GM18505 (cell line): Measurements from ENCODE around the gene TH.

Experiments used
- ATAC-seq: cut with Tn5 transposase; IDR thresholded peaks from one replicate; pipeline ENCODE4 v1.9.1; 2021; ENCODE audit not compliant: unreplicated experiment
- POLR2A ChIP-seq: IDR thresholded peaks from 4 replicates; pipeline ENCODE4 v1.6.1; 2011; ENCODE audit warnings: borderline replicate concordance; ENCODE audit not compliant: insufficient read depth, insufficient read length; ENCODE audit errors: extremely low read depth

The TH gene

GRCh38 chr11:2160736-2161259 lies 10.8 kb downstream of the TH start, which contains the start of gene INS:
TSS of gene INS (minus strand) at chr11:2161209. CDS start at chr11:2160971, 238 bp downstream.
- TF ChIP-seq POLR2A, result no peak
- no peak for ATAC-seq

DNA sequence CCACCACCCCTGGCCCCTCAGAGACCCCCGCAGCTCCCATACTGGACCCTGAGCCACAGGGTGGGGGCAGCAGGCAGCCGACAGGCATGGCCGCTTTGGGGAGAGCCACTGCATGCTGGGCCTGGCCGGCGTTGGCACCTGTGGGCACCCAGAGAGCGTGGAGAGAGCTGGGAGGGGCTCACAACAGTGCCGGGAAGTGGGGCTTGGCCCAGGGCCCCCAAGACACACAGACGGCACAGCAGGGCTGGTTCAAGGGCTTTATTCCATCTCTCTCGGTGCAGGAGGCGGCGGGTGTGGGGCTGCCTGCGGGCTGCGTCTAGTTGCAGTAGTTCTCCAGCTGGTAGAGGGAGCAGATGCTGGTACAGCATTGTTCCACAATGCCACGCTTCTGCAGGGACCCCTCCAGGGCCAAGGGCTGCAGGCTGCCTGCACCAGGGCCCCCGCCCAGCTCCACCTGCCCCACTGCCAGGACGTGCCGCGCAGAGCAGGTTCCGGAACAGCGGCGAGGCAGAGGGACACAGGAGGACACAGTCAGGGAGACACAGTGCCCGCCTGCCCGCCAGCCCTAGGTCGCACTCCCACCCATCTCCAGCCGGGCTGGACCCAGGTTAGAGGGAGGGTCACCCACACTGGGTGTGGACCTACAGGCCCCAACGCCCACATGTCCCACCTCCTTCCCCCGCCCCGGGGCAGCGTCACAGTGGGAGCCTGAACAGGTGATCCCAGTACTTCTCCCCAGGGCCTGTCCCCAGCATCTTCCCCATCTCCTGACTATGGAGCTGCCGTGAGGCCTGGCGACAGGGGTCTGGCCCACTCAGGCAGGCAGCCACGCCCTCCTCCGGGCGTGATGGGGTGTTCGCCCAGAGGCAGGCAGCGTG lies 11.8 kb downstream of the TH start:
- no peak for TF ChIP-seq POLR2A
- ATAC-seq, result no peak

DNA sequence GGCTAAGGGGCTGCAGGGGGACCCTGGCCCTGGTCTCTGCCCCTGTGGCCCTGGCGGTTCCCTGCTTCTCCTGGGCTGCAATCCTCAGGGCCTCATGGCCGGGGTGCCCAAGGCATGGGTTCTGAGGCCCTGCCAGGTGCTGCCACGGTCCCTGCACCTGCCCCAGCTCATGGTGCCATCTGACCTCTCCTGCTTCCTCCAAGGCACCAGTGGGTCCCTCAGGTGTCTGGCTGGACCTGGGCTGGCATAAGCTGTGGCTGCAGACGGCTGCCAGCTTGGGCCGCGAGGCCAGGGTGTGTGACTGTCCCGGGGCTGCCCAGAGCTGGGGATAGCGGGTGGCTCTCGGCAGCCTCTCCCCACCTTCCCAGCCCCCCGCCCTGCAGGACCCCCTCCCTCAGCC lies 12.6 kb downstream of the TH start:
- TF ChIP-seq POLR2A, result no peak
- no peak for ATAC-seq

GRCh38 chr11:2158296-2158737 lies 13.3 kb downstream of the TH start:
- ATAC-seq, result no peak

DNA sequence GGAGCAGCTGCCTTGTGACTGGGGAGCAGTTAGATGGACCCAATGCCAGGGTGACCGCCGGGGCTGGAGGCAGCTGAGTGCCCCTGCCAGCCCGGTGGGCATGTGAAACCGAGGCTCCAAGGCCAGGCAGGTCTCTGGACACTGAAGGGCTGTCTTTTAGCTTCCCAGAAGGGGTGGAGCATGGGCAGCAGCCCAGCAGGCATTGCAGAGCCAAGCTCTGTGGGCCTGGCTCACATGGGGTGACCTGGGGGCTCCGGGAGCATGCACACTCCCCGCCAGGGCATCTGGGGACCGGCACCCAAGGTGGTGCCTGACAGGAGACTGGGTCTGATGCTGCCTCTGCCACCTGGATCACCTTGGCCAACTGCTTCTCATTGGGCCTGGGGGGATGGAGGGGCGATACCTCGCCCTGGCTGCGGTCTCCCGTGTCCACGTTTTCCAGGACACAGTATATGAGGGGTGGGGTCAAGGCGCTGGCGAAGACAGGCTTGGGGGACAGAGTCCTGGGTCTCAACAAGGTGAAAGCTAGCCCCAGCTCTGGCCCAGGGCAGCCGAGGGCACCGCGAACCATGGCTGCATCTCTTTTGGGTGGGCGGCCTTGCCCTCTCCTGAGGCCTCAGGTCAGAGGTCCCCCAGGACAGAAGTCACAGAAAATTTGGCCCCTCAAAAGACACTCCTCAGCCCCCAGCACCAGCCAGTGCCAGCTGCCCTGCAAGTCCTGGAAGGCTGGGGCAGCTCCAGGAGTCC lies 14.1 kb downstream of the TH start:
- ATAC-seq, result no peak
- TF ChIP-seq POLR2A, result no peak

More at GRCh38 chr11:2158296-2158737, 13.3 kb downstream of the TH start:
- TF ChIP-seq POLR2A, result no peak

DNA sequence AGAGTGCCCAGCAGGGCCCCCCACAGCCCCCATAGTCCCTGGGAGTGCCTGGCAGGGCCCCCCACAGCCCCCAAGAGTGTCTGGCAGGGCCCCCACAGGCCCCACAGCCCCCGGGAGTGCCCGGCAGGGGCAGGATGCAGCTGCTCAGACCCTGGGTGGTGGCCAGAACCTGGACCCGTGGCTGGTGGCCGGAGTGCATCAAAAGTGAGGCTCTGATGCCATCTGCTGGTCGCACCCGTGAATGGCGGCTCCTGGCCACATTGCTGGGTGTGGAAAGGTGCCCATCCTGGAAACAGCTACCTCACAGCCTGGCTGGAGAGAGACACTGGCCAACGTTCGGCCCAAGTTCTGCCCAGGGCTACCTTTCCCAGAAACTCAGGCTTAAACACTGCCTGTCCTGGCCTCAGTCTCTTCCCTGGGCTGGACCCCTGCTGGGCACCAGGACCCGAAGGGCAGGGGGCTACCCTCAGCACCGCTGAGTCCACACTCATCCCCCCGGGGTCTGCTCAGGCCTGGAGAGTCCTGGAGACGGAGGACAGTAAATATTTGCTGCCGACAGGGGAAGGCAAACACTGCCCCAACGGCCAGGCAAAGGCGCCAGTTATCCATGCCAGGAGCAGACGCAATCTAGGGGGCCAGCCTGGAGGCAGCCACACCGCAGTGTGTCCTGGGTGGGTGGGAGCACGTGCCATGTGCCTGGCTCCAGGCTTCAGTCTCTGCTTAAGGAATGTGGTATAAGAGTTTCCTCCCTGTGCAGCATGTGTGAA lies 15.0 kb downstream of the TH start:
- ATAC-seq, result no peak
- no peak for TF ChIP-seq POLR2A

DNA sequence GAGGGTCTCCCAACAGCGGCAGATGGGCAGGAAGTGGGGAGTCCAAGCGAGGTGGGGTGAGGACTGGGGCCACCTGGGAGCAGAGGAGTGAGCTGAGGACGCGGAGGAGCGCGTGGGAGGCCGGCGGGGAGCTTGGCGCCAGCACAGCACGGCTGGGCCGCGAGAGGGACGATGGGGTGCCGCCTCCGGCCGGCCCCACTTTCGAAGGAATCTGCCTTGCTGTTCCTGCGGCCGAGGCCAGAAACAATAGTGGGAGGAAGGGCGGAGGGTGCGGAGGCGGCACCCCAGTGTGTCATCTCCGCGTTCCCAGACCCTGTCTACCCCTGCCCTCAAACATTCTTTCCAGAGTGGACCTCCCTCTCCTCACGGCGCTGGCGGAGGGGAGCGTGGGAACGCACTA lies 16.1 kb downstream of the TH start:
- no peak for ATAC-seq
- TF ChIP-seq POLR2A, result no peak

- no peak for ATAC-seq
- TF ChIP-seq POLR2A, result no peak
Observed at GRCh38 chr11:2154889-2155288, 16.7 kb downstream of the TH start.

- no peak for TF ChIP-seq POLR2A
- ATAC-seq, result no peak
Observed at GRCh38 chr11:2154195-2154585, 17.4 kb downstream of the TH start.

DNA sequence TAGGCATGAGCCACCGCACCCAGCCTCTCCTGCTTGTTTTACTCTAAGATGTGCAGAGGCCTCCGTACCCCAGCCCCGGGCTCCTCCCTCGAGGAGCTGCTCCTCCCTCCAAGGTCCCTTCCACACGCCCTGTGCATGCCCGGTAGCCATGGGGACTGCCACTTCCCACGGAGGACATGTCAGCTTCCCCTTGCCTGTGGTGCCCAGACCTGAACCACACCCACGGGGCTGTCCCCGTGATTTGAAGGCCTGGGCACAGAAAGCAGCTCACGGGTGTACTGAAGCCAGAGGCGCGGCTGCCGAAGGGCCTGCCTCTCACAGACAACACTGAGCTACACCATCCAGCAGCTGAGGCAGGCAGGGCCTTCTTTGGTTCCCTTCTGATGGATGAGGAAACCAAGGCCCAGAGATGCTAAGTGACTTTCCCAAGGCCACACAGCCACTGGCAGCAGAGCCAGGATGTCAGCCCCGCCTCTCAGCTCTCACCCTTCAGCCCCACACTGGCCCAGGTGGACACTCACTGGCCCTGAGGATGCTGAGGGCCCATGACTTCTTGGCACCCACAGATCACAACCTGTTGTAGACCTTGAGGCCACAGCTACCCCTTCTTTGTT lies 17.9 kb downstream of the TH start:
- ATAC-seq, result no peak

GRCh38 chr11:2151500-2152257 lies 19.9 kb downstream of the TH start:
- ATAC-seq, result no peak
- TF ChIP-seq POLR2A, result no peak

More for the DNA sequence above, 17.9 kb downstream of the TH start:
- TF ChIP-seq POLR2A, result no peak

- no peak for TF ChIP-seq POLR2A
- no peak for ATAC-seq
Observed at GRCh38 chr11:2149864-2150847, 21.5 kb downstream of the TH start.

GRCh38 chr11:2149460-2149859 lies 22.2 kb downstream of the TH start:
- no peak for TF ChIP-seq POLR2A
- ATAC-seq, result no peak
